ENCODE data around the gene RAB34.

RAB34 gene

GRCh38 chr17:28684963-28685362 lies 32.7 kb downstream of the RAB34 start:
- no peak for FAIRE-seq
- no peak for DNase-seq (ENCODE audit: insufficient read length)
- TF ChIP-seq TAF1 (IDR thresholded peaks at IDR 0.05; ENCODE audit: borderline replicate concordance, low read depth, low read length) (no peak), POLR2AphosphoS5 (IDR thresholded peaks at IDR 0.05; ENCODE audit: low read depth, low read length) (no peak), POLR2A (IDR thresholded peaks at IDR 0.05; ENCODE audit: low read depth, low read length) (no peak)

- DNase-seq (ENCODE audit: insufficient read length): no peak
- no peak for FAIRE-seq
- TF ChIP-seq POLR2AphosphoS5 (IDR thresholded peaks at IDR 0.05; ENCODE audit: low read depth, low read length): no peak
- no peak for TF ChIP-seq POLR2A (IDR thresholded peaks at IDR 0.05; ENCODE audit: low read depth, low read length)
- no peak for TF ChIP-seq TAF1 (IDR thresholded peaks at IDR 0.05; ENCODE audit: borderline replicate concordance, low read depth, low read length)
Observed at GRCh38 chr17:28682655-28683054, 35.0 kb downstream of the RAB34 start.

DNA sequence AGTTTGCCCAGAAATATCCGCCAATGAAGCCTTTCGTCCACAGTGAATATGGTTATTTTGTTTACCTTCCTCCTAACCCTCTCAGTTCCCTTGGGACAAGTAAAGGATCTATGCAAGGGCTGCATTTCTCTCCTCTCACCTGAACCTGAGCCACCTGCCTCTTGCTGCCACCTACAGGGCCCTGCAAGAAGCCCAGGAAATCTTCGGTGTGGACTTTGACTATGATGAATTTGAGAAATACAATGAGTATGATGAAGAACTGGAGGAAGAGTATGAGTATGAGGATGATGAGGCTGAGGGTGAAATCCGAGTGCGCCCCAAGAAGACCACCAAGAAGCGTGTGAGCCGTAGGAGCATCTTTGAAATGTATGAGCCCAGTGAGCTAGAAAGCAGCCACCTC lies 41.7 kb downstream of the RAB34 start:
- no peak for DNase-seq (ENCODE audit: insufficient read length)
- TF ChIP-seq POLR2A (IDR thresholded peaks at IDR 0.05; ENCODE audit: low read depth, low read length) (no peak), POLR2AphosphoS5 (IDR thresholded peaks at IDR 0.05; ENCODE audit: low read depth, low read length) (no peak), TAF1 (IDR thresholded peaks at IDR 0.05; ENCODE audit: borderline replicate concordance, low read depth, low read length) (no peak)
- FAIRE-seq: no peak

GRCh38 chr17:28675490-28675889 lies 42.2 kb downstream of the RAB34 start:
- TF ChIP-seq TAF1 (IDR thresholded peaks at IDR 0.05; ENCODE audit: borderline replicate concordance, low read depth, low read length) (no peak), POLR2AphosphoS5 (IDR thresholded peaks at IDR 0.05; ENCODE audit: low read depth, low read length) (no peak), POLR2A (IDR thresholded peaks at IDR 0.05; ENCODE audit: low read depth, low read length) (no peak)
- no peak for FAIRE-seq
- DNase-seq (ENCODE audit: insufficient read length): no peak

GRCh38 chr17:28669918-28670317 lies 47.8 kb downstream of the RAB34 start:
- no peak for FAIRE-seq
- TF ChIP-seq TAF1 (IDR thresholded peaks at IDR 0.05; ENCODE audit: borderline replicate concordance, low read depth, low read length) (no peak), POLR2A (IDR thresholded peaks at IDR 0.05; ENCODE audit: low read depth, low read length) (no peak), POLR2AphosphoS5 (IDR thresholded peaks at IDR 0.05; ENCODE audit: low read depth, low read length) (no peak)
- no peak for DNase-seq (ENCODE audit: insufficient read length)

- DNase-seq (ENCODE audit: insufficient read length) (no peak), FAIRE-seq (no peak)
- TF ChIP-seq POLR2AphosphoS5 (IDR thresholded peaks at IDR 0.05; ENCODE audit: low read depth, low read length): no peak
- TF ChIP-seq POLR2A (IDR thresholded peaks at IDR 0.05; ENCODE audit: low read depth, low read length): no peak
- TF ChIP-seq TAF1 (IDR thresholded peaks at IDR 0.05; ENCODE audit: borderline replicate concordance, low read depth, low read length): no peak
Observed at GRCh38 chr17:28667870-28668269, 49.8 kb downstream of the RAB34 start.

DNA sequence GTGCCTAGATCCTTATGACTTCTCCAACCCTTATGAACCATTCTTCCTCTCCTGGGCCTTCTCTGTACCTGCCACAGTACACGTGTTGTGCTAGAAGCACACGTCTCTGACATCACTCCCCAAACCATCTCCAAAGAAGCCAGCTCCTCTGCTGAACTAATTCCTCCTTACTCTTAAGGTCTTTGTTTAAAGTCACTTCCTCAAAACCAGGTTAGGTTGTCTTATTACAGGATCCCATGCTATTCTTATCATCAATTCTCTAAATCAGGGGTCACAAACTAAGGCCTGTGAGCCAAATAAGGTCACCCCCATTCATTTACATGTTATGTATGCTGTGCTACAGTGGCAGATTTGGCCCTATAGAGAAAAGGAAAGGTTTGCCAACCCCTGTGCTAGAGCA lies 51.7 kb downstream of the RAB34 start:
- FAIRE-seq: no peak
- TF ChIP-seq POLR2AphosphoS5 (IDR thresholded peaks at IDR 0.05; ENCODE audit: low read depth, low read length): no peak
- TF ChIP-seq POLR2A (IDR thresholded peaks at IDR 0.05; ENCODE audit: low read depth, low read length): no peak
- no peak for TF ChIP-seq TAF1 (IDR thresholded peaks at IDR 0.05; ENCODE audit: borderline replicate concordance, low read depth, low read length)
- DNase-seq (ENCODE audit: insufficient read length): no peak
